AG09319 (cell line): ENCODE results near the gene ABCC4.

ENCODE experiments used
- DNase-seq: peaks from one replicate; pipeline ENCODE4 v3.0.0-alpha.2; 2010; ENCODE audit warnings: low read depth; ENCODE audit errors: extremely low read depth
- CTCF ChIP-seq: IDR thresholded peaks from 2 replicates; pipeline ENCODE4 v1.5.1; 2011; ENCODE audit warnings: low read depth, mild to moderate bottlenecking, inconsistent platforms, low read length, moderate library complexity

Gene ABCC4

GRCh38 chr13:94992036-94992960 is 309.0 kb downstream of the ABCC4 start:
- DNase-seq: no peak
- TF ChIP-seq CTCF: no peak

GRCh38 chr13:94988654-94989053 is 312.6 kb downstream of the ABCC4 start:
- no peak for TF ChIP-seq CTCF
- no peak for DNase-seq

GRCh38 chr13:94987869-94988268 is 313.4 kb downstream of the ABCC4 start:
- DNase-seq: no peak
- TF ChIP-seq CTCF: no peak

- no peak for DNase-seq
- TF ChIP-seq CTCF: no peak
These were observed 314.2 kb downstream of the ABCC4 start for GRCh38 chr13:94987081-94987480.

- no peak for TF ChIP-seq CTCF
- no peak for DNase-seq
These were observed 316.3 kb downstream of the ABCC4 start for GRCh38 chr13:94984958-94985357.

- no peak for DNase-seq
- no peak for TF ChIP-seq CTCF
These were observed 322.7 kb downstream of the ABCC4 start for GRCh38 chr13:94978516-94978915.

GRCh38 chr13:94974015-94974951 is 327.0 kb downstream of the ABCC4 start:
- no peak for DNase-seq
- TF ChIP-seq CTCF: no peak
